ENCODE data around the gene ISLR. TPM values are rescaled to one million over a fixed set of nuclear protein-coding genes. Genes with fewer than 3 reads are reported as not detected.
"Not testable (repeated sequence)": the region's sequence is repeated elsewhere in the genome, so short reads cannot be mapped to it uniquely, and the experiment has no call there.

The ISLR gene
- polyA plus RNA-seq, 2 of the 4 experiments (the other 2 are of a cell fraction): 0.10 to 0.43 TPM

DNA sequence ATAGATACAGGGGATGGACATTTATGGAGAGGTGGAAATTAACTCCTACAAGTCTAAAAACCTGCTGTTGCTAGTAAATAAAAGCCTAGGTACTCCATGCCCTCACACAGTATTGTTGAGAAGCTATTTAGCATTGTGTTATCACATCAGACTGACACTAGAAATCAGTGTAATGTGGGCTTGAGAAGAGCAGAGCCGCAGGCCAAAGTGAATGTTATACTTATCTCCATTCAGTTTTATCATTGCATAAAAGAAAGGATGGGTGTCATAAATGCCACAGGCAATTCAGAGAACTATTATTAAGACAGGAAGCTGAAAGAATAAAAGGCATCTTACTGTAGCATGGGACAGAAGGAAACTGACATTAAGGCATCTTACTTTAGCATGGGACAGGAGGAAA lies 13.7 kb upstream of the ISLR start:
- TF ChIP-seq KDM5A (IDR thresholded peaks at IDR 0.05): no peak
- TF ChIP-seq, protein P1, sequence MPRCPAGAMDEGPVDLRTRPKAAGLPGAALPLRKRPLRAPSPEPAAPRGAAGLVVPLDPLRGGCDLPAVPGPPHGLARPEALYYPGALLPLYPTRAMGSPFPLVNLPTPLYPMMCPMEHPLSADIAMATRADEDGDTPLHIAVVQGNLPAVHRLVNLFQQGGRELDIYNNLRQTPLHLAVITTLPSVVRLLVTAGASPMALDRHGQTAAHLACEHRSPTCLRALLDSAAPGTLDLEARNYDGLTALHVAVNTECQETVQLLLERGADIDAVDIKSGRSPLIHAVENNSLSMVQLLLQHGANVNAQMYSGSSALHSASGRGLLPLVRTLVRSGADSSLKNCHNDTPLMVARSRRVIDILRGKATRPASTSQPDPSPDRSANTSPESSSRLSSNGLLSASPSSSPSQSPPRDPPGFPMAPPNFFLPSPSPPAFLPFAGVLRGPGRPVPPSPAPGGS (IDR thresholded peaks at IDR 0.05): no peak
- H3K4me2 ChIP-seq: no peak overlapping the region
- 81% methylated on average over 1 of the region's 1 CpG for WGBS (ENCODE audit: missing lambda C conversion rate)
- H3K27ac ChIP-seq: no peak overlapping the region
- no peak overlapping the region for H3K4me3 ChIP-seq
- ChIA-PET CTCF (interaction anchor here (1.0 to 1.5 kb wide), 2 partner anchors 16 kb away, joined by 3 read pairs; no protein-coding TSS in a partner anchor), POLR2A (no interaction called here)
- H3K9me3 ChIP-seq: no peaks in the 10 kb centered on the region
- peaks cover 6% of the 10 kb centered on the region; the same call in 1 of the 3 replicates for H3K4me1 ChIP-seq
- ATAC-seq (no peak), FAIRE-seq (no peak), DNase-seq (ENCODE audit: low read depth in 1 of 2, low spot score in 1 of 2) (no peak)

DNA sequence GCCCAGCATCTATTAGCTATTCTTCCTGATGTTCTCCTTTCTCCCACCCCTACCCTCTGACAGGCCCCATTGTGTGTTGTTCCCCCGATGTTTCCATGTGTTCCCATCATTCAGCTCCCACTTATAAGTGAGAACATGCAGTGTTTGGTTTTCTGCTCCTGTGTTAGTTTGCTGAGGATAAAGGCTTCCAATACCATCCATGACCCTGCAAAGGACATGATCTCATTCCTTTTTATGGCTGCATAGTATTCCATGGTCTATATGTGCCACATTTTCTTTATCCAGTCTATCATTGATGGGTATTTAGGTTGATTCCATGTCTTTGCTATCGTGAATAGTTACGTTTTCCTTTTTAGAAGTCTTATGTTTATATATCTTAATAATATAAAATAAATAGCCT lies 13.1 kb upstream of the ISLR start:
- H3K4me1 ChIP-seq; POLR2A ChIA-PET; H3K4me3 ChIP-seq; ATAC-seq; H3K9me3 ChIP-seq; H3K27ac ChIP-seq; FAIRE-seq; DNase-seq (ENCODE audit: low read depth in 1 of 2, low spot score in 1 of 2); H3K4me2 ChIP-seq: not testable (repeated sequence)
- 90% methylated on average over 3 of the region's 3 CpGs for WGBS (ENCODE audit: missing lambda C conversion rate)
- CTCF ChIA-PET: interaction anchor here (1.5 kb wide), 1 partner anchor 16 kb away, joined by 3 read pairs; no protein-coding TSS in a partner anchor

DNA sequence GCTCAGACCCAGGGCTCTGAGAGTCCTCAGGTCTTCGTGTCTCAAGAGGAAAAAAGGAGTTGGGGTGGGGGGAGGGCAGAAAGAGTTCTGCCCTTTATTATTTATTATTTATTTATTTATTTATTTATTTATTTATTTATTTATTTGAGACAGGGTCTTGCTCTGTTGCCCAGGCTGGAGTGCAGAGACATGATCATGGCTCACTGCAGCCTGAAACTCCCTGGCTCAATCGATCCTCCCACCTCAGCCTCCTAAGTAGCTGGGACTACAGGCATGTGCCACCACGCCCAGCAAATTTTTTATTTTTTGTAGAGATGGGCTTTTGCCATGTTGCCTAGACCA lies 11.3 kb upstream of the ISLR start:
- FAIRE-seq; POLR2A ChIA-PET; H3K4me2 ChIP-seq; H3K4me1 ChIP-seq; H3K9me3 ChIP-seq; ATAC-seq; H3K4me3 ChIP-seq; H3K27ac ChIP-seq; DNase-seq (ENCODE audit: low read depth in 1 of 2, low spot score in 1 of 2): not testable (repeated sequence)
- 49% methylated on average over 3 of the region's 3 CpGs for WGBS (ENCODE audit: missing lambda C conversion rate)
- TF ChIP-seq ZC3H11A (IDR thresholded peaks at IDR 0.05): peak; percentile 27; the same call in 1 of the 2 replicates
- CTCF ChIA-PET: interaction anchor here (1.0 kb wide), 1 partner anchor 10 kb away, joined by 5 read pairs; no protein-coding TSS in a partner anchor

GRCh38 chr15:74165461-74165860 lies 8.0 kb upstream of the ISLR start:
- POLR2A ChIA-PET: interaction anchor here (0.5 kb wide), 1 partner anchor 30 kb away, joined by 5 read pairs; no protein-coding TSS in a partner anchor
- WGBS (ENCODE audit: missing lambda C conversion rate): 88% methylated on average over 1 of the region's 1 CpG
- DNase-seq (ENCODE audit: low read depth in 1 of 2, low spot score in 1 of 2): no peak
- H3K27ac ChIP-seq: no peak overlapping the region
- no peak overlapping the region for H3K4me2 ChIP-seq
- ATAC-seq: no peak
- CTCF ChIA-PET: interaction anchor here (1.4 to 1.6 kb wide), 2 partner anchors 30 to 37 kb away, joined by 3 read pairs; no protein-coding TSS in a partner anchor
- no peaks in the 10 kb centered on the region for H3K9me3 ChIP-seq
- FAIRE-seq: no peak
- H3K4me3 ChIP-seq: no peak overlapping the region
- TF ChIP-seq RFX5 (IDR thresholded peaks at IDR 0.05): no peak
- TF ChIP-seq MAZ (IDR thresholded peaks at IDR 0.05; ENCODE audit: borderline replicate concordance, low read depth, low read length): no peak
- no peak for TF ChIP-seq PHF8 (IDR thresholded peaks at IDR 0.05; ENCODE audit: borderline replicate concordance, low read depth)
- no peak for TF ChIP-seq EP300 (IDR thresholded peaks at IDR 0.05)
- no peak for TF ChIP-seq REST (IDR thresholded peaks at IDR 0.05)
- no peak for TF ChIP-seq FOSL2 (IDR thresholded peaks at IDR 0.05)
- no peak for TF ChIP-seq FOSL2 (CRISPR knock-in tag; IDR thresholded peaks at IDR 0.05)
- TF ChIP-seq FOSB (CRISPR knock-in tag; IDR thresholded peaks at IDR 0.05): no peak
- no peak for TF ChIP-seq POLR2A (IDR thresholded peaks at IDR 0.05; ENCODE audit: low read length)
- no peak for TF ChIP-seq NFE2L2 (conservative IDR thresholded peaks at IDR 0.05; ENCODE audit: low read length)
- no peak for TF ChIP-seq MYC (IDR thresholded peaks at IDR 0.05; ENCODE audit: borderline replicate concordance, low read length)
- TF ChIP-seq, protein P2, sequence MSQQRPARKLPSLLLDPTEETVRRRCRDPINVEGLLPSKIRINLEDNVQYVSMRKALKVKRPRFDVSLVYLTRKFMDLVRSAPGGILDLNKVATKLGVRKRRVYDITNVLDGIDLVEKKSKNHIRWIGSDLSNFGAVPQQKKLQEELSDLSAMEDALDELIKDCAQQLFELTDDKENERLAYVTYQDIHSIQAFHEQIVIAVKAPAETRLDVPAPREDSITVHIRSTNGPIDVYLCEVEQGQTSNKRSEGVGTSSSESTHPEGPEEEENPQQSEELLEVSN (IDR thresholded peaks at IDR 0.05; ENCODE audit: borderline replicate concordance, low read depth): no peak
- TF ChIP-seq SMC3 (IDR thresholded peaks at IDR 0.05): no peak
- TF ChIP-seq MAX (IDR thresholded peaks at IDR 0.05): no peak
- no peak for TF ChIP-seq NPAS2 (CRISPR knock-in tag; IDR thresholded peaks at IDR 0.05; ENCODE audit: borderline replicate concordance)
- TF ChIP-seq ATOH8 (CRISPR knock-in tag; IDR thresholded peaks at IDR 0.05; ENCODE audit: low read depth): no peak
- no peak for TF ChIP-seq POLR2AphosphoS2 (conservative IDR thresholded peaks at IDR 0.05; ENCODE audit: low read length)
- no peaks in the 10 kb centered on the region for H3K4me1 ChIP-seq

Measured in A549 (cell line).